NB4 (cell line): ENCODE measurements around the gene ACACA.

Source experiments
- TF ChIP-seq, protein P1 (sequence below): IDR thresholded peaks from one replicate; pipeline ENCODE4 v1.5.1; 2012; ENCODE audit warnings: low read depth, low read length
- TF ChIP-seq, protein P2 (sequence below): IDR thresholded peaks from 2 replicates; pipeline ENCODE4 v1.6.1; 2011; ENCODE audit warnings: low read depth, low read length

DNA sequence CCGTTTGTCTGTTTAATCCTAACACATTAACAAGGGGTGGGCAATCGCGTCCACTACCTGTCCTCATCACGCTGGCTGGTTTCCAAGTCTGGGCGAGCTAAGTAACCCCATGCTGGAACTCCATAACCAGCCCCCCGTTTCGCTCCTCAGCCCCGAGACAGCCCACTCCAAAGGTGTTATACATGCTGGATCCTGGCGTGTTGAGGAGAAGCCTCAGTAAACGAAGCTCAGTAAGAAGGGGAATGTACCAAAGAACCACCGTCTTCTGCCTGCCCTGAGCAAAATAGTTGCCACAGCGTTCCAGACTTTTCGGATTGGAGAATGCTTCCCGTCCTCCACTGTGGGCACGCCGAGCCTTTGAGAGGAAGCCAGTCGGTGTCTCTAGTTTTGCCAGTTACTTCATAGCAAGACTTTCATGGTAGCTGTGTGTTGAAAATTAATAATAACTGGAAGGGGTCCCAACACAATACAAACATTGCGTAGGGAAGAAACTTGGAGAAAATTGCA lies 46.9 kb downstream of the ACACA start:
- TF ChIP-seq, protein P1, sequence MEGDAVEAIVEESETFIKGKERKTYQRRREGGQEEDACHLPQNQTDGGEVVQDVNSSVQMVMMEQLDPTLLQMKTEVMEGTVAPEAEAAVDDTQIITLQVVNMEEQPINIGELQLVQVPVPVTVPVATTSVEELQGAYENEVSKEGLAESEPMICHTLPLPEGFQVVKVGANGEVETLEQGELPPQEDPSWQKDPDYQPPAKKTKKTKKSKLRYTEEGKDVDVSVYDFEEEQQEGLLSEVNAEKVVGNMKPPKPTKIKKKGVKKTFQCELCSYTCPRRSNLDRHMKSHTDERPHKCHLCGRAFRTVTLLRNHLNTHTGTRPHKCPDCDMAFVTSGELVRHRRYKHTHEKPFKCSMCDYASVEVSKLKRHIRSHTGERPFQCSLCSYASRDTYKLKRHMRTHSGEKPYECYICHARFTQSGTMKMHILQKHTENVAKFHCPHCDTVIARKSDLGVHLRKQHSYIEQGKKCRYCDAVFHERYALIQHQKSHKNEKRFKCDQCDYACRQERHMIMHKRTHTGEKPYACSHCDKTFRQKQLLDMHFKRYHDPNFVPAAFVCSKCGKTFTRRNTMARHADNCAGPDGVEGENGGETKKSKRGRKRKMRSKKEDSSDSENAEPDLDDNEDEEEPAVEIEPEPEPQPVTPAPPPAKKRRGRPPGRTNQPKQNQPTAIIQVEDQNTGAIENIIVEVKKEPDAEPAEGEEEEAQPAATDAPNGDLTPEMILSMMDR, result no peak
- TF ChIP-seq, protein P2, sequence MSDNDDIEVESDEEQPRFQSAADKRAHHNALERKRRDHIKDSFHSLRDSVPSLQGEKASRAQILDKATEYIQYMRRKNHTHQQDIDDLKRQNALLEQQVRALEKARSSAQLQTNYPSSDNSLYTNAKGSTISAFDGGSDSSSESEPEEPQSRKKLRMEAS, result no peak
